Measurements from ENCODE around the gene KLF15.
A peak's percentile ranks its signal among the peaks of the same experiment; 100 is the strongest.

Gene KLF15

DNA sequence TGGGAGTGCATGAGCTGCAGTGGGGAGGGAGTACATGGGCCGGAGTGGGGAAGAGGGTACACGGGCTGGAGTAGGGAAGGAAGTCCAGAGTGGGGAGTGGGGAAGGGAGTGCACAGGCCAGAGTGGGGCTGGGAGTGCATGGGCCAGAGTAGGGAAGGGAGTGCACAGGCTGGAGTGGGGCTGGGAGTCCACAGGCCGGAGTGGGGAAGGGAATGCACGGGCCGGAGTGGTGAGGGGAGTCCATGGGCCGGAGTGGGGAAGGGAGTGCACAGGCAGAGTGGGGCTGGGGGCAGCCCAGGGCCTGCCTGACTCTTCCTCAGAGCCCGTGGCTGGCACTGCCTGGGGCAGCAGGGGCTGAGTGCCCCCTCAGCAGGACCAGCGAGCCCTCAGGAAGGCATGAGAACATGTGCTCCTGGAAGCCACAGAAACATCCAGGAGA is 40.7 kb downstream of the KLF15 start:
- TF ChIP-seq, protein P1, sequence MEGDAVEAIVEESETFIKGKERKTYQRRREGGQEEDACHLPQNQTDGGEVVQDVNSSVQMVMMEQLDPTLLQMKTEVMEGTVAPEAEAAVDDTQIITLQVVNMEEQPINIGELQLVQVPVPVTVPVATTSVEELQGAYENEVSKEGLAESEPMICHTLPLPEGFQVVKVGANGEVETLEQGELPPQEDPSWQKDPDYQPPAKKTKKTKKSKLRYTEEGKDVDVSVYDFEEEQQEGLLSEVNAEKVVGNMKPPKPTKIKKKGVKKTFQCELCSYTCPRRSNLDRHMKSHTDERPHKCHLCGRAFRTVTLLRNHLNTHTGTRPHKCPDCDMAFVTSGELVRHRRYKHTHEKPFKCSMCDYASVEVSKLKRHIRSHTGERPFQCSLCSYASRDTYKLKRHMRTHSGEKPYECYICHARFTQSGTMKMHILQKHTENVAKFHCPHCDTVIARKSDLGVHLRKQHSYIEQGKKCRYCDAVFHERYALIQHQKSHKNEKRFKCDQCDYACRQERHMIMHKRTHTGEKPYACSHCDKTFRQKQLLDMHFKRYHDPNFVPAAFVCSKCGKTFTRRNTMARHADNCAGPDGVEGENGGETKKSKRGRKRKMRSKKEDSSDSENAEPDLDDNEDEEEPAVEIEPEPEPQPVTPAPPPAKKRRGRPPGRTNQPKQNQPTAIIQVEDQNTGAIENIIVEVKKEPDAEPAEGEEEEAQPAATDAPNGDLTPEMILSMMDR (IDR thresholded peaks at IDR 0.05) = no peak
- no peaks in the 10 kb centered on the region for H3K36me3 ChIP-seq
- no peak overlapping the region for H3K4me3 ChIP-seq
- DNase-seq = peak in 1 of 2 donors; percentile 15
- intact Hi-C loops (cut with DNase I; ENCODE audit: low total_unique reads) = no loop called here
- no peaks in the 10 kb centered on the region for H3K4me1 ChIP-seq
- H3K27ac ChIP-seq = no peak overlapping the region
- H3K27me3 ChIP-seq = no peaks in the 10 kb centered on the region
- no peaks in the 10 kb centered on the region for H3K9me3 ChIP-seq

DNA sequence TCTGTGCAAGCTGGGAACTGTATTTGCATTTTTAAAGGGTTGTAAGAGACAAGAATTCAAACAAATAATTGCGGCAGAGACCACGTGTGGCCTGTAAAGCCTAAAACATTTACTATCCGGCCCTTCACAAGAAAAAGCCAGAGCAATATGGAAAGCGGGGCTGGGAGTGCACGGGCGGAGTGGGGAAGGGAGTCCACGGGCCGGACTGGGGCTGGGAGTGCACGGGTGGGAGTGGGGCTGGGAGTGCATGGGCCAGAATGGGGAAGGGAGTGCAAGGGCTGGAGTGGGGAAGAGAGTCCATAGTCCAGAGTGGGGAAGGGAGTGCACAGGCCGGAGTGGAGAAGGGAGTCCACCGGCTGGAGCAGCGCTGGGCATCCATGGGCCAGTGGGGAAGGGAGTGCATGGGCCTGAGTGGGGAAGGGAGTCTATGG is 41.2 kb downstream of the KLF15 start:
- Histone ChIP-seq H3K4me3 (no peak overlapping the region), H3K4me1 (no peaks in the 10 kb centered on the region), H3K27ac (no peak overlapping the region), H3K27me3 (no peaks in the 10 kb centered on the region), H3K9me3 (no peaks in the 10 kb centered on the region), H3K36me3 (no peaks in the 10 kb centered on the region)
- no peak for DNase-seq
- TF ChIP-seq, protein P1 (IDR thresholded peaks at IDR 0.05) = no peak
- intact Hi-C loops (cut with DNase I; ENCODE audit: low total_unique reads) = no loop called here

DNA sequence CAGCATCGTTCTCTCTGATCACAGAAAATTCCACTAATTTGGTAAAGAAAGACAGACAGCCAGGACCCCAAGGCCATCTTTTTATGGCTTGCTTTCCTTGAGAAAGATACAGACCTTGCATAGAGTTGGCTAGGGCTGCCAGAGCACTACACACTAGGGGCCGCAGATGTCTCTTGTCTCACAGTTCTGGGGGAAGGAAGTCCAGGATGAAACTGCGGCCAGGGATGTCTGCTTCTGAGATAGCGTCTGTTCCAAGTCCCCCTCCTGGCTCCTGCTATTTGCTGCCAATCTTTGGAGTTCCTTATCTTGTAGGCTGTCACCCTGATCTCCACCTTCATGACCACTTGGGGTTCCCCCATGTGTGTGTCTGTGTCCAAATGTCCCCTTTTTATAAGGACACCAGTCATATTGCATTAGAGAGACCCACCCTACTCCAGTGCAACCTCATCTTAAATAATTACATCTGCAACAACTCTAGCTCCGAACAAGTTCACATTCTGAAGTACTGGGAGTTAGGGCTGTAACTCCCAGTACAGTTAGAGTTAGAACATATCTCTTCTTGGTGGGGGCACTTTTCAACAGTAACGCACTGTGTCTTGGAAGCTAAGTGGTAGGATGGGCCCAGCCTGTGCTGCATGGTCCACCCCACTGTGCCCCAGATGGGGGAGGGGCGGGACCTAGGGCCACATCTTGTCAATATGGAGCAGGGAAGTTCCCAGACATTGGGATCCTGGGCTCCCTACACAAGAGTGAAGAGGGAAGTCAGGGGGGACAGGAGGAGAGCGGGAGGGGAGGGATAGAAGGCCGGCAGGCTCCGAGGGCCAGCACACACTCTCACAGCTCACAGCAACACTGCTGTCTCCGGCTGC is 42.2 kb downstream of the KLF15 start:
- no peaks in the 10 kb centered on the region for H3K4me1 ChIP-seq
- H3K36me3 ChIP-seq = no peaks in the 10 kb centered on the region
- no peaks in the 10 kb centered on the region for H3K27me3 ChIP-seq
- H3K9me3 ChIP-seq = peaks cover 0 to 8% (median 0%) of the 10 kb centered on the region in 3 donors
- no peak overlapping the region for H3K27ac ChIP-seq
- TF ChIP-seq, protein P1 (IDR thresholded peaks at IDR 0.05) = no peak
- no peak overlapping the region for H3K4me3 ChIP-seq
- DNase-seq = peak in 1 of 2 donors; percentile 7
- intact Hi-C loops (cut with DNase I; ENCODE audit: low total_unique reads) = no loop called here

DNA sequence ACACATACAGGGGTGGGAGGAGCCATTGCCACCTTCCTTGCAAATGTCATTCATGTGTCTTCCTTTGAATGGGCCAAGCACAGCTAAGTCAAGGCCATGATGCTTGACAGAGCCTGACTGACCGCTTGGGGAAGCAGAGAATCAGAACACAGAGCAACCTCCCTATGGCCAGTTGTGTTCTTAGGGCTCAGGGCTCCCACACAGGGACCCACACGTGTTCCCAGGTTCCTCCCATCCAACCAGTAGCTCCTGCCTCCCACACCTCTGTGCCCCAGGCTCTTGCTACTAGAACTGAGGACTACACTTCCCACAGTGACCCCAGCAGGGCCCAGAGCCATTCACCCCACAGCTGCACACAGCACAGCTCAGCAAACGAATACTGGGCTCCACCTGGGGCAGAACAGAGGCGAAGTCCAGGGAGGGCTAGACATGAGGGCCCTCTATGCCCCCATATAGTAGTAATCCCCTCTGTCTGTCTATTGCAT is 42.9 kb downstream of the KLF15 start:
- DNase-seq = peak in 1 of 2 donors; percentile 12
- Histone ChIP-seq H3K4me3 (no peak overlapping the region), H3K4me1 (no peaks in the 10 kb centered on the region), H3K36me3 (no peaks in the 10 kb centered on the region), H3K9me3 (peaks cover 0 to 8% (median 0%) of the 10 kb centered on the region in 3 donors), H3K27ac (no peak overlapping the region), H3K27me3 (no peaks in the 10 kb centered on the region)
- intact Hi-C loops (cut with DNase I; ENCODE audit: low total_unique reads) = no loop called here
- TF ChIP-seq, protein P1 (IDR thresholded peaks at IDR 0.05) = no peak

DNA sequence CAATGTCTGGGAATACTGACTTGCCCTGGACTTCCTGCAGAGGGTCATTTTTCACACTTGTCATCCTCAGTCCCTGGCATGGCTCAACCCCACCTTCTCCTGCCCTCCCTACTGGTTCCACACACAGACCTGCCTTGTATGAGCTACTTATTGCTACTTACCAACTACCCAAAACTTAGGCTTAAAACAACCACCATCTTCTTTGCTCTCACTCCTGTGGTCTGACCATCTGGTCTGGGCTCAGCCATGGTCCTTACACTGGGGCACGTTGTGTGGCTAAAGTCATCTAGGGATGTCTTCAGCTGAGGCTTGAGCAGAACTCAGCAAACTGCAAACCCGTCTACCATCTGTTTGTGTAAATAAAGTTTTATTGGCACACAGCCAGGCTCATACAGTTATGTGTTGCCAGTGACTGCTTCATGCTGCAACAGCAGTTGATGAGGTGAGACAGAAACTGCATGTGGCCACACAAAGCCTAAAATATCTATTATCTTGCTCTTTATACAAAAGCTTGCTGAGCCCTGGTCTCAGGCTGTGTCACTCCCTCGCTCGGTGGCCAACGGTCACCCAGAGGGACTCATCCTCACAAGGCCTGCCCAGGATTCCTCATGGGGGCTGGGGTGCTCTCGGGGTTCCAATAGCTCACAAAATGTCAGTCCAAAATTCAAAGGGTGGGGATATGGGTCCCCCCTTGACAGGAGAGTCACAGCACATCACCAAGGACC is 43.5 kb downstream of the KLF15 start:
- H3K9me3 ChIP-seq = peaks cover 0 to 8% (median 0%) of the 10 kb centered on the region in 3 donors
- TF ChIP-seq, protein P1 (IDR thresholded peaks at IDR 0.05) = no peak
- H3K27ac ChIP-seq = no peak overlapping the region
- H3K4me1 ChIP-seq = no peaks in the 10 kb centered on the region
- DNase-seq = no peak
- H3K4me3 ChIP-seq = no peak overlapping the region
- H3K36me3 ChIP-seq = no peaks in the 10 kb centered on the region
- intact Hi-C loops (cut with DNase I; ENCODE audit: low total_unique reads) = no loop called here
- H3K27me3 ChIP-seq = no peaks in the 10 kb centered on the region

All from tibial artery (tissue), 4 donors.